Measurements from ENCODE around the gene NUP205.
"Not testable (repeated sequence)": the region's sequence is repeated elsewhere in the genome, so short reads cannot be mapped to it uniquely, and the experiment has no call there.

NUP205 gene

DNA sequence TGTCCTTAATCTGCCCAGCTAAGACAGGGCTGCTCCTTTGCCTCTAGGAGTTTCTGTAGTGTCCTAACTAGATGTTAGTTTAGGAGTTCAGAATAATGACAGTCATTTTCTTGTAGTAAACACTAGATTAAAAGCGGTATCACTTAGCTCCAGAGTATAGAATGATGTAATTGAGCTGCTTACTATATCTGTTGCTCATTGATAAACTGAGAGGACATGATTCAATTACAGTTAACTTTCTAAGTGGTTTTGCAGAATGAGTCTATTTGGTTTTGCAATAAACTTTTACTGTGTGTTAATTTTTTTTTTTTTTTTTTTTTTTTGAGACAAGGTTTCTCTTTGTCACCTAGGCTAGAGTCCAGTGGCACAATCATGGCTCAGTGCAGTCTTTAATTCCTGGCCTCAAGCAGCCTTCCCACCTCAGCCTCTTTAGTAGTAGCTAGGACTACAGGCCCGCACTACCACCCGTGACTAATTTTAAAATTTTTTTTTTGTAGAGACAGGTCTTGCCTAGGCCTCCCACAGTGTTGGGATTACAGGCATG is 106.4 kb downstream of the NUP205 start:
- in situ Hi-C loops (cut with MboI; ENCODE audit: low sequenced_read_pairs), result no loop called here

DNA sequence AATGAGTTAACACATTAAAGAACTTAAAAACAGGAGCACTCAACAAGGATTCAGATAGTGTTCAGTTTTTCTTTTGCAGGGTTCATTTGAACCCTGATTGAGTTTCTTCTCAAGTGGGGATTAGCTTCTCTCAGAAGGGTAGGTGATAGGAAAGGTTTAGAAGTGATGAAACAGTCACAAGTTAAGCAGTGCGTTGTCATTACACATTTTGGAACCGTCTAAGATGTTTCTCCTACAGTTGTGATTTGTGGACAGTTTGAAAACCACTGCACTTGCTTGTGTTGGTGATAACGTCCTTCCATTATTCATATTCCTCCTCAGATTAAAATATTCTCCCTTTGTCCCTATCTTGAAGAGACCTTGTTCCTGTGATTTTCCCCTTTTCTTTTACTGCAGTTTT is 107.3 kb downstream of the NUP205 start:
- in situ Hi-C loops (cut with MboI; ENCODE audit: low sequenced_read_pairs), result no loop called here

DNA sequence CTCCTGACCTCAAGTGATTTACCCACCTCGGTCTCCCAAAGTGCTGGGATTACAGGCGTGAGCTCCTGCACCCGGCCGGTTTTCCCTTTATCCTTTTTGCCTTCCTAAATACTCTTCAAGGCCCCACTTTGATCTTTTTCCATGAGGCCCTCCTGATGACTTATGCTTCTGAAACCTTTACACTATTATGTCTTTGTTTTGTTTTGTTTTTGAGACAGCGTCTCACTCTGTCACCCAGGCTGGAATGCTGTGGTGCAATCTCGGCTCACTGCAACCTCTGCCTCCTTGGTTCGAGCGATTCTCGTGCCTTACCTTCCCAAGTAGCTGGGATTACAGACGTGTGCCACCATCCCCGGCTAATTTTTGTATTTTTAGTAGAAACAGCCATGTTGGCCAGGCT is 108.4 kb downstream of the NUP205 start:
- in situ Hi-C loops (cut with MboI; ENCODE audit: low sequenced_read_pairs), result no loop called here

DNA sequence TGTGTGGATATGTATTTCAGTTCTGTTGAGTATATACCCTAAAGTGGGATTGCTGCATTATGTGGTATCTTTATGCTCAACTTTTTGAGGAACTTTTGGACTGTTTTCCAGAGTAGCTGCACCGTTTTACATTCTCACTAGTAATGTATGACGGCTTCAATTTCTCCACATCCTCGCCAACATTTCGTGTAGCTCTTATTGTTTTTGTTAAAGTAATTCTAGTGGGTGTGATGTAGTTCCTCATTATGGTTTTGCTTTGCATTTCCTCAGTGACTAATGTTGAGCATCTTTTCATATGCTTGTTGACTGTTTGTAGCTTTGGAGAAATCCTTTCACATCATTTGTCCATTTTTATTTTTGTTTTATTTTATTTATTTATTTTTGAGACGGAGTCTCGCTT is 109.1 kb downstream of the NUP205 start:
- in situ Hi-C loops (cut with MboI; ENCODE audit: low sequenced_read_pairs), result no loop called here

DNA sequence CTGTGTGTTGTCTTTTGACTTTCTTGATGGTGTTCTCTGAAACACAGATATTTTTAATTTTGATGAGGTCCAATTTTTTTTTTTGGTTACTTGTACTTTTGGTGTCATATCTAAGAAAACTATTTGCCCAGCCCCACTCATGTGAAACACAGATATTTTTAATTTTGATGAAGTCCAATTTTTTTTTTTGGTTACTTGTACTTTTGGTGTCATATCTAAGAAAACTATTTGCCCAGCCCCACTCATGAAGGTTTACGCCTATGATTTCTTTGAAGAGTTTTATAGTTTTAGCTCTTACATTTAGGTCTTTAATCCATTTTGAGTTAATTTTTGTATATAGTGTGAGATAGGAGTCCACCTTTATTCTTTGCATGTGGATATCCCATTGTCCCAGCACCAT is 109.9 kb downstream of the NUP205 start:
- in situ Hi-C loops (cut with MboI; ENCODE audit: low sequenced_read_pairs), result not testable (repeated sequence)

DNA sequence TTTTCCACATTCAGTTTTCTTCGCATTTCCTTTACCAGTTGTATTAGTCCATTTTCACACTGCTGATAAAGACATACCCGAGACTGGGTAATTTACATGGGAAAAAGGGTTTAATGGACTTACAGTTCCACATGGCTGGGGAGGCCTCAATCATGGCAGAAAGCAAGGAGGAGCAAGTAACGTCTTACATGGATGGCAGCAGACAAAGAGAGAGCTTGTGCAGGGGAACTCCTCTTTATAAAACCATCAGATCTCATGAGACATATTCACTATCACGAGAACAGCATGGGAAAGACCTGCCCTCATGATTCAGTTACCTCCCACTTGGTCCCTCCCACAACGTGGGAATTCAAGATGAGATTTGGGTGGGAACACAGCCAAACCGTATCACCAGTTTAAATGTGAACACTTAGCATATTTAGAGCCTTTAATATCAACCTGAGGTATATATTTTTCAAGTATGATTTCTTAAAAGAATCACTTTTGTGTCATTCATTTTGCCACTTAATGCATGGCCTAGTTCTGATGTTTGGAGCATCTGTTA is 111.2 kb downstream of the NUP205 start:
- in situ Hi-C loops (cut with MboI; ENCODE audit: low sequenced_read_pairs), result not testable (repeated sequence)

DNA sequence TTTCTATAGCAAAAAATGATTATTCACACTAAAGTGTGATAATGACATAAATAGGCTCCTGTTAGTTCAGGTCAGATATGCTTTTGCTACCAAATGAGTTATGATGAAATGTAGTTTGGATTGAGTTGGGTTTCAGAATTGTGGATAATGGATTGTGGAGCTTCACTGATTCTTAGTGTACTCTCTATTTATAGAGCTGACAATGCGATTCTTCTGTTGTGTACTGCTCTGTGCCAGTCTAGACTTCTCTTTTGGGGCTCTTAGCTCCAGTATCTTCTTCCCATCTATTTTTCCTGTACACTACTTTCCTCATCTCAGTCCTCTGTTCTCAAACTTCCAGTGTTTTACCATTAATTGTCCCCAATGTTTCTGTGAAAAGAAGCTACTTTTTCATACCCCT is 112.1 kb downstream of the NUP205 start:
- in situ Hi-C loops (cut with MboI; ENCODE audit: low sequenced_read_pairs), result no loop called here

DNA sequence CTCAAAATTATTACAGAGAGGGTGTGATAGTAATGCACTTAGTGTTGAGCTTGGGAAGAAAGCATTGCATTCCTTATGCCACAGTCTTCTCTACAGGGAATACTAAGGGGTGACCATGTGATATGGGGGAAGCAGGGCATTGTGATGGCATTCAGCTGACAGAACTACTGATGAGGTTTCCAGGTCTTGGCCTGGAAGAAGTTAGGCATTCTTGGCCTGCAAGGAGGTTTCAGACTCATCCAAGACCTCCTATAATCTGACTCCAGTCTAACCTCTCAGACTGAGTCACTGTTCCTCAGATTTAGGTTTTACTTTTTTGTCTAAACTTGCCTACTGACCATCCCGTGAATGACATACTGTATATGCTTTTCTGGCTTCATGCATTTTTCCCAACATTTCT is 112.5 kb downstream of the NUP205 start:
- in situ Hi-C loops (cut with MboI; ENCODE audit: low sequenced_read_pairs), result no loop called here

DNA sequence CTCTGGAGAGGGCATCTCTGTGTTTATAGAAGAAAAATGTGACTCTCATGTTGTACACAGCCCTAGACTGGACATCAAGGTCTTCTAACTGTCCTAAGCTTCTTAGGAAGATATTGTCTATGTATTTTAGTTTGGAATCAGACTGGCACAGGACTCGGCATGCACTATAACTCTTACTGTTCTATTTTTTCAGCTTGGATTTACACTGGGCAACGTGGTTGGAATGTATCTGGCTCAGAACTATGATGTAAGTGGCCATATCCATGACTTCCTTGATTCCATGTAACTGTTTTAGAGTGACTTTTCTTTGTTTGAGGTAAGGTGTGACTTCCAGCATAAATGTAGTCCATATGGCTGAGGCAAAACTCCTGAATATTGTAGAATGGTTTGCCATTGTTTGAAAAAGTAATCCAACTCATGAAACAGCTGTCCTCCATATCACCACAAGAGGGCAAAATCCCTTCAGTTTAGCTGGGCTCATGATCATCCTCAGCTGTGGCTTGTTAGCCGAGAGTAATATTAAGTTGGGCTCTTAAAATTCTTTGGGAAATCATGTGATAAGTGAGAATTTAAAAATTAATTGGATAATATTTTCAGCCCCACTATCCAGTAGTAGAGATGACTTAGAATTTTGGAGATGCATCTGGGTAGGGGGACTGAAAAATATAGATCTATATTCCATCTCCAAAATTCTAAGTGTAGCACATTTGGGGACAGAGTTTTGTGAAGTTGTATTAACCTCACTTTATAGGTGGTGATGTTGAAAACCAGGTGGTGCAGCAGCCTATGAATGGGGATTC is 115.0 kb downstream of the NUP205 start:
- in situ Hi-C loops (cut with MboI; ENCODE audit: low sequenced_read_pairs), result no loop called here

DNA sequence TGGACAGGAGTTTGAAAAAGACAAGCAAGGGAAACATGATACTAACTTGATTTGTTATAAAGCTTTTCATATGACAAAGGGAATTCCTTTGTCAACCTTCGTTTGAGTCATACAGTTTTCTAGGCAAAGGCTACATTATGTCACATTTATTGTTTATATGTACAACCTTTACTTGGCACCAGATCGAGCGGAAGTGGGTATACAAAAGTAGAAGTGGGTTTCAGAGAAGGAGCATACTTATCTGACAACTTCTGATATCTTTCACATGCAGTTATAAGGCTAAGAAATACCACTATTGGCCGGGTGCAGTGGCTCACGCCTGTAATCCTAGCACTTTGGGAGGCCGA is 115.6 kb downstream of the NUP205 start:
- in situ Hi-C loops (cut with MboI; ENCODE audit: low sequenced_read_pairs), result no loop called here

DNA sequence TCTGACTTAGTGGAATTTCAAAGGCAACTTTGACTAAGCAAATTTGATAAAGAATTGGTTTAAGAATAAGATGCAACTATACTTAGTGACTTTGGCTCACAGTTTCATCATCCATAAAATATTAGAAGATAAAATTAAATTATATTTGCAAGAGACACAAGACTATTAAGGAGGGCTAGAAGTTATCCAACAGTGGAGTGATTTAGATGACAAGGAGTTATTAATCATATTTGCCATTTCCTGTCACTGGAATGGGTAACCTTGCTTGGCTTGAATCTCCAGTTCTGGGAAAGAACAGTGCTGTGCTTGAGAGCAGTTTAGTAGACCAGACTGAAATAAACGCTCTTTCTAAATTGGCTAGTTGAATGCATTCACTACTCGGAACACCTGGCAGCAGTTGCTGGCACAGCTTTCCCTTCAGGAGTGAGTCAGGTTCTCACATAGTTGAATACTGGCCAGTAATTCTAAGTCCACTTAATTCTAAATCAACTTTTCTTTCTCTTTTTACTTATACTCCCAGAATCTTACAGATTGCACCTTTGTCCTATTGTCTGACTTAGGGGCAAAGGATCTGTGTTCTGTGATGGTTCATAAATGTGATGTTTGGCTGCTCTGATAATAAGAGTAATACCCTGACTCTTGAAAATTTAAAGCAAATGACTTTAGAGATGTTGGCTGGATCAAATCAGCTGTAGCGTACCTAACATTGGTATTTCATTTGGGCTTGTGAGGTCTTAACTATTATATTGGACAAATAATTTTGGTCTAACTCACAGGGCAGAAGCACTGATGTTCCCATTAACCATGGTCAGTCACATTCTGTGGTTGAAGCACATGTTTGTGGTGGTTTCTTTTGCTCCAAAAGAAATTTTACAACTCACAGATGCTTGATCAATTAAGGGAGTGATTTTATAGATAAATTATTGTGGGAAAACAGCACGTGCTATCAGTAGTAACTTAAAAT is 121.2 kb downstream of the NUP205 start:
- in situ Hi-C loops (cut with MboI; ENCODE audit: low sequenced_read_pairs), result no loop called here

DNA sequence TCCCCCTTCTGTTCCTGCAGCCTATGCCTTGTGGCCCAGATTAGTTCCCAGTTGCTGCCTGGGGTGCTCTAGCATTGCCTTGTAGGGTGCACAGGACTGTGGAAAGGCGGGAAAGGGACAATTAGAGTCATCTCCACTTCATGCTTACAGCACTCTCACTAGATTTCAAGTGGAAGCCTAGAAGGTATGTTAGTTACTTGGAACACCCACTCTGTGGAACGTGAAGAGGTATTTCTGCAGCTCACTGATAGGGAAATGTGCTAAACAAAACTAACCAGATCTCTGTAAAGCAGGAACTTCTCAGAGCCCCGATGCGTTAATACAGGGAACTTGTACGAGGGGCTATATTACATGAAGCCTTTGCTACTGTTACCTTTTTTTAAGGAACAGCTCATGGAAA is 124.0 kb downstream of the NUP205 start:
- in situ Hi-C loops (cut with MboI; ENCODE audit: low sequenced_read_pairs), result no loop called here

DNA sequence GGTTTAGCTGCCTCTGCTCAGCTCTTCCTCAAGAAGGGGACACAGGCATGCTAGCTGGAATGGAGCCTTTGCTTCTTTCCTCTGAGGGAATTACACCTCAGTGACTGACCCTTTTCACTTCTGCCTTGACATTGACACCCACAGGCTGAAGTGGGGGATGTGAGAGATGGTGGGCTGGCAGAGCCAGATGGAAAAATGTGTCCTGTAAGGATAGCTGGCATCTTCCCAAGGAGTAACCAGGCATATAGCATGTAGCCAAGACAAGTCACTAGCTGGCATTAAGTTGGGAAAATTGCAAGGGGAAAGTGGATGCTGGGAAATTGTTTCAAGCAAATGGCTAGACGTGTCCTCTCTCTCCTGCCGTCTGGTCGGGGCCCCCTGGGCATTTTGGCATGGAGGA is 124.5 kb downstream of the NUP205 start:
- in situ Hi-C loops (cut with MboI; ENCODE audit: low sequenced_read_pairs), result no loop called here

DNA sequence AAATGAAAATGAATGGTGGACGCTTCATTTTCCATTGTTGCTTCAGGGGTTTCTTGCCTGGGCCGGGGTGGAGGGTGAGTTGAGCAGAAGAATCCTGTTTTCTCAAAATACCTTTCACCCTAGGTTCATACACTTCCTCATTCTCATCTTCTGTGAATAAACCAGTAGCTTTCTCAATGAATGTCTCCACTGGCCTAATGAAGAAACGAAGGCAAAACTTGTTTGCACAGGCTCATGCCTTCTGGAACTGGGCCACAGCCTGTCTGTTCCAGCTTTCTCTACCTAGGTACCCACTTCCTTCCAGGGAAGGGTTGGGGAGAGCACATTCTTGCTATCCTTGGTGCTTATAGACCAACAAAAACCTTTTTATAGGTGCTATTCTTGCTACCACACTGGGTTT is 125.9 kb downstream of the NUP205 start:
- in situ Hi-C loops (cut with MboI; ENCODE audit: low sequenced_read_pairs), result no loop called here

DNA sequence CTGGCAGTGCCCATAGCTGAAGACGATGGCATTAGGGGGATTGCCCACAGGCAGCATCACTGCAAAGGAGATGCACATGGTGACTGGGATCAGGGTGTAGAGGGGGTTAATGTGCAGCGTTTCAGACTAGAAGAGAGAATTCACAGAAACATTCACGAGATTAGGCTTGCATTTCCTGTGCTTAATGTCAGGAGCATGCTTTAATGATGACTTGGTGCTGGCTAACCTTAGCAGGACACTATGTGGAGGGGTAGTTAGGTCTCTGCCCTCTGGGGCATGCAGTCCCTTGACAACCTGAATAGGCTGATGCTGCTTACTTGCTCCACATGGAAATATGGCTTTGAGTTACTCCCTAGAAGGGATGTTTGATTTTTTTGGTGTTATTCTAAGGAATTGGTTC is 126.4 kb downstream of the NUP205 start:
- in situ Hi-C loops (cut with MboI; ENCODE audit: low sequenced_read_pairs), result no loop called here

DNA sequence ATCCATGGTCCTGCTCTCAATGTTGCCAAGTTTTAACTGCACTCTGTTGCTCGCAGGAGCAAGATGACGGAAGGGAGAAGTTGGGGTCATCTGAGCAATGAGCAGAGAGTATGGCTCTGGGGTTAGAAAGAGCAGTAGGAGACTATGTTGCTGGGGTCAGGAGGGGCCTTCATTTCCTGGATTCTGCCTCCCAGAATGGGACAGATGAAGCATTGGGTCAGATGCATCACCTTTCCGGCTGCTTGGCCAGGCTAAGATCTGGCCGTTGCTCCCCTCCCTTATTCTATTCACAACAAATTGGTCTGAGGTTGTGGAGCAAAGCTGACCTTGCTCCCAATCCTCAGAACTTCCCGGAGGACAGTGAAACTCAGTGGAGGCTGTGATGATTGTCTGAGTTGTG is 127.0 kb downstream of the NUP205 start:
- in situ Hi-C loops (cut with MboI; ENCODE audit: low sequenced_read_pairs), result no loop called here

DNA sequence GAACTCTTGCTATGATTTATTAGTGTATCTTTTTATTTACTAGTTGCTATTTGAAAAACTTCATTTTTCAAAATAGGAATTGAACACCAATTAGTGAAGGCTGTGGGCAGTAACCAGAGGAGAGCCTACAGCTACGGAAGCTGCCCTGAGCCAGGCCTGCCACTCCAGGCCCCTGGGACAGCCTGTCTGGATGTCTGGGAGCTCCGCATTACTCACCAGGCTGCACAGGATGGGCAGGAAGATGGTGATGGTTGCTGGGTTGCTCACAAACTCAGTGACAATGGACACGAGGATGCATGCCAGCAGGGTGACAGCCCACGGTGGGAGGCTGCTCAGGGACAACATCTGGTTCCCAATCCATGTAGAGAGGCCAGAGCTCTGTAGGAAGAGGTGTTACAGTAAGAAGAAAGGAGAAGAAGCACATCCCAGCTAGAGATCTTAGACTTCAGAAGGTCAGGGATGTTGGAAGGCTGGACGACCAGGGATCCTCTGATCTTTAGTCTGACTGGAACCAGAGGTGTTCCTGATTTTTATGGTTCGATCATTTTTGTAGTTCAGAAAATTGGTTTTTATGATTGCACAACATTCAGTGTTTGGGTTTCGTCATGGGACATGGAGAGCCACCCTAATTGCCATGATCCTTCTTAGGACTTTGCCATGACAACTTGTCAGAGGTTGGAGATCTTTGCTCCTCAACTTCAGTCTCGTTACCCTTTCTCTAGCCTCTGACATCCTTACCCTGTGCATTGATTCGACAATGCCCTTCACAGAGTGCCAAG is 127.8 kb downstream of the NUP205 start:
- in situ Hi-C loops (cut with MboI; ENCODE audit: low sequenced_read_pairs), result no loop called here

DNA sequence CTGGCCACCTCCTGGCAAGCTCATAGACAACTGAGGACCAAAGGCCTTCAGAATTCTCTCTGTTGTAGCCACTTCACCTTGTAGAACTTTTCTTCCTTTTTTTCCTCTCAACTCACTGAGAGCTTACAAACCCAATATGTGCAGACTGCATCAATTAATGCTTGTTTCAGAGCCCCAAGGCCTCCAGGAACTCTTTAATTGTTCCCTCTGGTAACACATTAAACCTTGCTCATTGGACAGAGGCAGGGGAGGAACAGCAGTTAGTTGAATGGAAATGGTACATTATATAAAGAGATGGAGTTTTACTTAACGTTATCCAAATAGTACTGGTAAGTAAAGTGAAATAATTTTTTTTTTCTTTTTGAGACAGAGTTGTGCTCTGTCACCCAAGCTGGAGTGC is 129.7 kb downstream of the NUP205 start:
- in situ Hi-C loops (cut with MboI; ENCODE audit: low sequenced_read_pairs), result no loop called here

DNA sequence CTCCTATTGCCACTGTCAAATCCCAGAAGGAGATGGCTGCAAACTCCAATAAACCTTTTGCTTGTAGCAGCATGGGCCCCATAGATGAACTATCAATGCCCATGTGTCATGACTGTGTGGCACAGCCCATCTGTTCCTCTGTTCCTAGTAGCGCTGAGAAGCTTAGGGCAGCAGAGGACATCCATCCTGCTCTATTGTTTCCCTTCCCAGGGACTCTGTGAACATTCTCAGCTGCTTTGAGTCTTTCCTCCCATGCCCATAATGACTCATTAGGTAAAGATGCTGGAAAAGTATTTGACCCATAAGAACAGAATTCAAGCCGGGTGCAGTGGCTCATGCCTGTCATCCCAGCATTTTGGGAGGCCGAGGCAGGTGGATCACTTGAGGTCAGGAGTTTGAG is 132.8 kb downstream of the NUP205 start:
- in situ Hi-C loops (cut with MboI; ENCODE audit: low sequenced_read_pairs), result no loop called here

DNA sequence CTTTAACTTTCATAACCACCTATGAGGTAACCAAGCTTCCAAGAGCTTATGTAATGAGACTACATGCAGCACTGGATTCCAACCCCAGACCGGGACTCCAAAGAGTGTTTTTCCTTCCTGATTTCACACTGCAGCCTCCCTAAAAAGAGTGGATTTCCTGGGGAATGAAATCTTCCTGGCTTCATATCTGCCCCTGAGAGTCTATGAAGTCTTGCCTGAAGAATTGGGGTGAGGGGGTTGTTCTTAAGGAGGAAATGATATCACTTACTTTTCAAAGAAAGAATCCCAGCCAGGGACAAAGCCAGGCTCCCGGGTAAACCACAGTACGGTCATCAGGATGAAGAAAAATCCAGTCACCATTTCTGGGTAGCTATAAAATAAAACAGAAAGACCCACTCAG is 134.3 kb downstream of the NUP205 start:
- in situ Hi-C loops (cut with MboI; ENCODE audit: low sequenced_read_pairs), result no loop called here

DNA sequence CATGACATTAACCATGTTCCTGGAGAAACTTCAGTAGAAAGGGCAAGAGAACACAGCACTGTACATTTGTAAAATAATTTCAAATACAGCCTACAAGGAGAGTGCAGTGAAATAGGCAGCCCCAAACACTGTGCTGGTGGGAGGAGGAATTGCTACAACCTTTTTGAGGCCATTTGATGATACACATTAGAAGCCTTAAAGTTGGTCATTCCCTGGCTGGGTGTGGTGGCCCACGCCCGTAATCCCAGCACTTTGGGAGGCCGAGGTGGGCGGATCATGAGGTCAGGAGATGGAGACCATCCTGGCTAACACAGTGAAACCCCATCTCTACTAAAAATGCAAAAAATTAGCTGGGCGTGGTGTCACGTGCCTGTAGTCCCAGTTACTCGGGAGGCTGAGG is 134.9 kb downstream of the NUP205 start:
- in situ Hi-C loops (cut with MboI; ENCODE audit: low sequenced_read_pairs), result not testable (repeated sequence)
